Liver (tissue), 9 donors: ENCODE measurements around the gene CCDC134. TPM values are rescaled to one million over a fixed set of nuclear protein-coding genes. Genes with fewer than 3 reads are reported as not detected.

ENCODE experiments used
- DNase-seq: peaks from one replicate; pipeline ENCODE4 v3.0.0-alpha.2; 2017; ENCODE audit warnings: low spot score
- H3K27ac ChIP-seq, 2 donors: one replicate each; pipeline ENCODE4 v1.7.0; 2013; ENCODE audit warnings: inconsistent platforms in 2 of 2, low read length in 2 of 2, control low read depth in 1 of 2, low read depth in 1 of 2, mild to moderate bottlenecking in 1 of 2
- H3K27me3 ChIP-seq, 4 donors: one replicate each; pipeline versions ENCODE4 v1.6.1 to v1.7.0; 2013; ENCODE audit warnings: low read length in 3 of 4, inconsistent platforms in 1 of 4, mild to moderate bottlenecking in 1 of 4, moderate library complexity in 1 of 4; ENCODE audit not compliant: control insufficient read depth in 4 of 4, insufficient read depth in 4 of 4
- H3K36me3 ChIP-seq, 4 donors: one replicate each; pipeline versions ENCODE4 v1.6.1 to v1.7.0; 2013; ENCODE audit warnings: low read length in 3 of 4, mild to moderate bottlenecking in 3 of 4, low read depth in 1 of 4, moderate library complexity in 1 of 4; ENCODE audit not compliant: control insufficient read depth in 4 of 4, insufficient read depth in 3 of 4
- H3K4me1 ChIP-seq, 4 donors: one replicate each; pipeline versions ENCODE4 v1.6.1 to v1.7.0; 2013; ENCODE audit warnings: low read length in 3 of 4, mild to moderate bottlenecking in 3 of 4, moderate library complexity in 1 of 4; ENCODE audit not compliant: control insufficient read depth in 4 of 4, insufficient read depth in 4 of 4
- H3K4me3 ChIP-seq, 3 donors: one replicate each; pipeline versions ENCODE4 v1.6.1 to v1.7.0; 2013; ENCODE audit warnings: low read length in 3 of 3, control low read depth in 1 of 3, low read depth in 1 of 3, mild to moderate bottlenecking in 1 of 3
- H3K9ac ChIP-seq, 2 donors: one replicate each; pipeline ENCODE4 v1.7.0; 2013; ENCODE audit warnings: low read length in 2 of 2, mild to moderate bottlenecking in 2 of 2, moderate library complexity in 2 of 2, control low read depth in 1 of 2, low read depth in 1 of 2
- H3K9me3 ChIP-seq, 4 donors: one replicate each; pipeline versions ENCODE4 v1.6.1 to v1.7.0; 2013; ENCODE audit warnings: low read length in 3 of 4; ENCODE audit not compliant: control insufficient read depth in 4 of 4
- CTCF ChIP-seq: fragments of 150-350 bp; IDR thresholded peaks from 2 replicates; pipeline ENCODE4 v1.5.1; 2017; ENCODE audit warnings: improper control_type of control experiment, low read depth, low read length; ENCODE audit not compliant: missing input control
- EGR1 ChIP-seq, 2 donors: IDR thresholded peaks; 2 replicates each; pipeline ENCODE4 v1.6.1; 2016 to 2018; ENCODE audit warnings: antibody characterized with exemption in 2 of 2, low read depth in 2 of 2
- FOXA1 ChIP-seq: IDR thresholded peaks from 2 replicates; pipeline ENCODE4 v1.6.1; 2016; ENCODE audit warnings: antibody characterized with exemption
- FOXA2 ChIP-seq: IDR thresholded peaks from 2 replicates; pipeline ENCODE4 v1.6.1; 2016; ENCODE audit warnings: antibody characterized with exemption
- GABPA ChIP-seq, 2 donors: IDR thresholded peaks in 1 of 2; conservative IDR thresholded peaks in 1 of 2; 2 replicates each; pipeline ENCODE4 v1.6.1; 2016; ENCODE audit warnings: antibody characterized with exemption in 2 of 2, mild to moderate bottlenecking in 1 of 2, moderate library complexity in 1 of 2
- HNF4A ChIP-seq, 2 donors: conservative IDR thresholded peaks; 2 replicates each; pipeline ENCODE4 v1.6.1; 2016; ENCODE audit warnings: antibody characterized with exemption in 2 of 2, mild to moderate bottlenecking in 2 of 2
- HNF4G ChIP-seq: IDR thresholded peaks from 2 replicates; pipeline ENCODE4 v1.6.1; 2016; ENCODE audit warnings: antibody characterized with exemption
- JUND ChIP-seq, 2 donors: IDR thresholded peaks; 2 replicates each; pipeline ENCODE4 v1.6.1; 2016; ENCODE audit warnings: antibody characterized with exemption in 2 of 2
- NR2F2 ChIP-seq: IDR thresholded peaks from 2 replicates; pipeline ENCODE4 v1.6.1; 2016; ENCODE audit warnings: antibody characterized with exemption
- RAD21 ChIP-seq, 2 donors: IDR thresholded peaks; 2 replicates each; pipeline ENCODE4 v1.6.1; 2016; ENCODE audit warnings: antibody characterized with exemption in 2 of 2, mild to moderate bottlenecking in 2 of 2
- REST ChIP-seq: IDR thresholded peaks from 2 replicates; pipeline ENCODE4 v1.6.1; 2016; ENCODE audit warnings: antibody characterized with exemption, mild to moderate bottlenecking
- RXRA ChIP-seq, 2 donors: IDR thresholded peaks; 2 replicates each; pipeline ENCODE4 v1.6.1; 2017 to 2018; ENCODE audit warnings: antibody characterized with exemption in 2 of 2, mild to moderate bottlenecking in 1 of 2
- SP1 ChIP-seq: IDR thresholded peaks from 2 replicates; pipeline ENCODE4 v1.6.1; 2018; ENCODE audit warnings: antibody characterized with exemption, mild to moderate bottlenecking
- TAF1 ChIP-seq: conservative IDR thresholded peaks from 2 replicates; pipeline ENCODE4 v1.6.1; 2016; ENCODE audit warnings: antibody characterized with exemption, mild to moderate bottlenecking
- YY1 ChIP-seq: IDR thresholded peaks from 2 replicates; pipeline ENCODE4 v1.6.1; 2016; ENCODE audit warnings: antibody characterized with exemption, mild to moderate bottlenecking
- WGBS: extraction: QIAGEN DNeasy Blood & Tissue Kit; methylation state at CpG from one replicate; pipeline ENCODE4 v1.1.7; 2013; 5-methylcytosine and 5-hydroxymethylcytosine counted together
- polyA plus RNA-seq, 2 donors: library from polyadenylated mRNA; stranded (reverse) in 1 of 2; unstranded in 1 of 2; fragments of 200-250 nt in 1 of 2; fragments of >200 nt in 1 of 2; fragmentation: Nextera tagmentation in 1 of 2; extraction: Ambion mirVana in 1 of 2; gene quantifications; one replicate each; pipeline versions ENCODE4 v1.2.1 to v1.2.3, GENCODE V29; 2013 to 2015
- total RNA-seq, 2 donors: library from RNA; depleted of rRNA; stranded (reverse); fragments of >200 nt; gene quantifications; one replicate each; pipeline ENCODE4 v1.2.3, GENCODE V29; 2014
- TF ChIP-seq, protein P1 (sequence below): IDR thresholded peaks from 2 replicates; pipeline ENCODE4 v1.6.1; 2016; ENCODE audit warnings: antibody characterized with exemption
- TF ChIP-seq, protein P2 (sequence below): IDR thresholded peaks from 2 replicates; pipeline ENCODE4 v1.6.1; 2016; ENCODE audit warnings: antibody characterized with exemption
- TF ChIP-seq, protein P3 (sequence below): IDR thresholded peaks from 2 replicates; pipeline ENCODE4 v1.6.1; 2016; ENCODE audit warnings: antibody characterized with exemption
- donor health status: healthy.
- donor health status: healthy.
- donor health status: healthy.
- donor health status: healthy.
- donor health status: healthy.

CCDC134 gene
- total and polyA plus RNA-seq, 4 donors, result 2.0 to 13.2 (median 6.4) TPM

DNA sequence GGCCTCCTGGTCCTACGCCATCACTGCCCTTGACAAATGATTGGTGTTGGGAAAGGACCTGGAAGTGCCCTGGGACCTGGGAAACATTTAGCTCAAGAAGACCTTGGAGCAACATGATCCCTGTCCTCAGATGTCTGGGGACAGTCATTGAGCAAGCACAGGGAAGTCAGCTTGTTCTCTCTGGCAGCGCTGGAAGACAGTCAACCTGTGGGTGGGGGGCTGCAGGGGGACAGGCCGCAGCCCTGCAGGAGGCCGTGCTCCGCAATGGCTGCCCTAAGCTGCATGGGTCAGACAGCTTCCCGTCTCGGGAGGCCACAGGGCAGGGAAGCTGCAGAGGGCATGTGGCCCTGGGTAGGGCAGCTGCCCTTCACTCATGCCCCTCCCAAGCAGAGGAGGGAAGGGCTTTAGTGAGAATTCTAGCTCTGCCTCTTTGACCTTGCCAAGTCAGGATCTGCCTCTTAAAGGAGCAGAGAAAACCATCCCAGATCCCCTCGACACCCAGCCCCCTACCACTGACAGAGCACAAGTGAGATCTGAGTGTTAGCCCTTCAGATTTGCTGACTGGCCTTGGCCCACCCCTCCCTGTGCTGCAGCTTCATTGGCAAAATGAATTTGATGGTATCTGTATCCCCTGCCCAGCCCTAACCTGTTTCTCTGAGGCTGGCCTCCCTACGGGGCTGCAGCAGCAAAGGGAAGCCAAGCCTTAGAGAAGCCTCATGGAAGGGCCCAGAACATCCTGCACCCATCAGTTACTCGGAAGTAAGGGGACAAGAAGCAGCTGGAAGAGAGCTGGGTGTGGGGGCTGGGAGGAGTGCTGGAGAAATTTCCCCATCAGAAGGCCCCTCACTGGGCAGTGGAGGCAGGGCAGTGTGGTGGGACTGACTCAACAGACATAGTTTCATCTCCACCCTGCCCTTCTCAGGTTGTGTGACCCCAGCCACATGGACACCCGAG, 26.2 kb downstream of the CCDC134 start:
- WGBS, result 82% methylated on average over 11 of the region's 11 CpGs
- Histone ChIP-seq H3K4me1 (no peaks in the 10 kb centered on the region), H3K36me3 (no peaks in the 10 kb centered on the region), H3K9ac (no peak overlapping the region), H3K27ac (no peak overlapping the region), H3K9me3 (no peaks in the 10 kb centered on the region), H3K27me3 (no peaks in the 10 kb centered on the region), H3K4me3 (no peak overlapping the region)
- DNase-seq, result no peak
- no peak for TF ChIP-seq HNF4A (conservative IDR thresholded peaks at IDR 0.05)
- TF ChIP-seq EGR1 (IDR thresholded peaks at IDR 0.05; ENCODE audit: low read depth in 2 of 2), result no peak
- TF ChIP-seq YY1, result no peak
- TF ChIP-seq TAF1, result no peak
- TF ChIP-seq SP1, result no peak
- TF ChIP-seq FOXA2, result no peak
- TF ChIP-seq FOXA1, result no peak
- TF ChIP-seq, protein P1, sequence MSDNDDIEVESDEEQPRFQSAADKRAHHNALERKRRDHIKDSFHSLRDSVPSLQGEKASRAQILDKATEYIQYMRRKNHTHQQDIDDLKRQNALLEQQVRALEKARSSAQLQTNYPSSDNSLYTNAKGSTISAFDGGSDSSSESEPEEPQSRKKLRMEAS, result no peak
- no peak for TF ChIP-seq NR2F2
- no peak for TF ChIP-seq HNF4G
- TF ChIP-seq, protein P2, sequence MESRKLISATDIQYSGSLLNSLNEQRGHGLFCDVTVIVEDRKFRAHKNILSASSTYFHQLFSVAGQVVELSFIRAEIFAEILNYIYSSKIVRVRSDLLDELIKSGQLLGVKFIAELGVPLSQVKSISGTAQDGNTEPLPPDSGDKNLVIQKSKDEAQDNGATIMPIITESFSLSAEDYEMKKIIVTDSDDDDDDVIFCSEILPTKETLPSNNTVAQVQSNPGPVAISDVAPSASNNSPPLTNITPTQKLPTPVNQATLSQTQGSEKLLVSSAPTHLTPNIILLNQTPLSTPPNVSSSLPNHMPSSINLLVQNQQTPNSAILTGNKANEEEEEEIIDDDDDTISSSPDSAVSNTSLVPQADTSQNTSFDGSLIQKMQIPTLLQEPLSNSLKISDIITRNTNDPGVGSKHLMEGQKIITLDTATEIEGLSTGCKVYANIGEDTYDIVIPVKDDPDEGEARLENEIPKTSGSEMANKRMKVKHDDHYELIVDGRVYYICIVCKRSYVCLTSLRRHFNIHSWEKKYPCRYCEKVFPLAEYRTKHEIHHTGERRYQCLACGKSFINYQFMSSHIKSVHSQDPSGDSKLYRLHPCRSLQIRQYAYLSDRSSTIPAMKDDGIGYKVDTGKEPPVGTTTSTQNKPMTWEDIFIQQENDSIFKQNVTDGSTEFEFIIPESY, result no peak
- TF ChIP-seq RAD21 (IDR thresholded peaks at IDR 0.05), result no peak
- no peak for TF ChIP-seq RXRA (IDR thresholded peaks at IDR 0.05)
- TF ChIP-seq, protein P3, sequence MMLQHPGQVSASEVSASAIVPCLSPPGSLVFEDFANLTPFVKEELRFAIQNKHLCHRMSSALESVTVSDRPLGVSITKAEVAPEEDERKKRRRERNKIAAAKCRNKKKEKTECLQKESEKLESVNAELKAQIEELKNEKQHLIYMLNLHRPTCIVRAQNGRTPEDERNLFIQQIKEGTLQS, result no peak
- no peak for TF ChIP-seq REST
- no peak for TF ChIP-seq JUND (IDR thresholded peaks at IDR 0.05)
- TF ChIP-seq CTCF, result no peak
- no peak for TF ChIP-seq GABPA (IDR thresholded peaks at IDR 0.05 in 1 of 2, conservative IDR thresholded peaks at IDR 0.05 in 1 of 2)
